HG02938 (cell line): Measurements from ENCODE around the gene UBTD1.
"Not testable (repeated sequence)": the region's sequence is repeated elsewhere in the genome, so short reads cannot be mapped to it uniquely, and the experiment has no call there.

Source experiments
- ATAC-seq: cut with Tn5 transposase; IDR thresholded peaks from one replicate; pipeline ENCODE4 v1.9.1; 2021; ENCODE audit warnings: mild to moderate bottlenecking, moderate library complexity; ENCODE audit not compliant: unreplicated experiment

UBTD1 gene

GRCh38 chr10:97537186-97537869 is 38.6 kb downstream of the UBTD1 start:
- no peak for ATAC-seq

- no peak for ATAC-seq
These were observed 39.7 kb downstream of the UBTD1 start for GRCh38 chr10:97538411-97538810.

- ATAC-seq = no peak
These were observed 40.1 kb downstream of the UBTD1 start for GRCh38 chr10:97538839-97539238.

- ATAC-seq = no peak
These were observed 40.9 kb downstream of the UBTD1 start for GRCh38 chr10:97539523-97540200.

GRCh38 chr10:97540669-97541500 is 42.2 kb downstream of the UBTD1 start:
- no peak for ATAC-seq

- ATAC-seq = no peak
These were observed 43.7 kb downstream of the UBTD1 start for GRCh38 chr10:97542169-97543024.

GRCh38 chr10:97543025-97543546 is 44.4 kb downstream of the UBTD1 start:
- no peak for ATAC-seq

- ATAC-seq = no peak
These were observed 47.9 kb downstream of the UBTD1 start for GRCh38 chr10:97546456-97547270.

GRCh38 chr10:97547271-97547600 is 48.5 kb downstream of the UBTD1 start:
- no peak for ATAC-seq

GRCh38 chr10:97547962-97548361 is 49.2 kb downstream of the UBTD1 start:
- ATAC-seq = no peak

GRCh38 chr10:97548828-97549455 is 50.2 kb downstream of the UBTD1 start:
- no peak for ATAC-seq

- ATAC-seq = no peak
These were observed 51.0 kb downstream of the UBTD1 start for GRCh38 chr10:97549587-97550322.

- no peak for ATAC-seq
These were observed 51.8 kb downstream of the UBTD1 start for GRCh38 chr10:97550336-97551149.

- ATAC-seq = no peak
These were observed 52.5 kb downstream of the UBTD1 start for GRCh38 chr10:97551271-97551670.

GRCh38 chr10:97553575-97554031 is 54.9 kb downstream of the UBTD1 start:
- ATAC-seq = no peak

GRCh38 chr10:97554336-97554735 is 55.6 kb downstream of the UBTD1 start:
- not testable (repeated sequence) for ATAC-seq

GRCh38 chr10:97555541-97555940 is 56.8 kb downstream of the UBTD1 start:
- not testable (repeated sequence) for ATAC-seq
